ENCODE measurements around the gene SESN3.

SESN3 gene

GRCh38 chr11:95142431-95142830 is 88.6 kb downstream of the SESN3 start:
- Histone ChIP-seq H3K36me3 (ENCODE audit: control insufficient read depth, low read length) (no peaks in the 10 kb centered on the region), H3K27ac (ENCODE audit: low read depth, low read length) (no peak overlapping the region), H3K4me2 (ENCODE audit: low read length) (no peak overlapping the region)

GRCh38 chr11:95140397-95141033 is 90.5 kb downstream of the SESN3 start:
- H3K9me3 ChIP-seq (ENCODE audit: control insufficient read depth, insufficient read depth, low read length) = no peaks in the 10 kb centered on the region
- H3K4me2 ChIP-seq (ENCODE audit: low read length) = no peak overlapping the region
- peaks cover 13% of the 10 kb centered on the region for H3K4me1 ChIP-seq (ENCODE audit: control insufficient read depth, low read length)
- no peak overlapping the region for H3K4me3 ChIP-seq (ENCODE audit: low read length)
- no peaks in the 10 kb centered on the region for H4K20me1 ChIP-seq (ENCODE audit: control insufficient read depth, insufficient read depth, low read depth, low read length)
- no peak overlapping the region for H3K27ac ChIP-seq (ENCODE audit: low read depth, low read length)
- TF ChIP-seq EZH2phosphoT487 (IDR thresholded peaks at IDR 0.05; ENCODE audit: borderline replicate concordance, low read length) = no peak
- TF ChIP-seq CTCF (IDR thresholded peaks at IDR 0.05; ENCODE audit: low read depth, low read length, poor library complexity, severe bottlenecking) = no peak
- no peaks in the 10 kb centered on the region for H3K36me3 ChIP-seq (ENCODE audit: control insufficient read depth, low read length)
- H3F3A ChIP-seq (ENCODE audit: control insufficient read depth, insufficient read depth) = no peaks in the 10 kb centered on the region
- H3K79me2 ChIP-seq (ENCODE audit: control insufficient read depth, low read length) = no peaks in the 10 kb centered on the region
- no peaks in the 10 kb centered on the region for H3K27me3 ChIP-seq (ENCODE audit: control insufficient read depth, low read length)
- H3K9me2 ChIP-seq (replicated peaks; ENCODE audit: control insufficient read depth, low read length) = no peaks in the 10 kb centered on the region

More at GRCh38 chr11:95142431-95142830, 88.6 kb downstream of the SESN3 start:
- no peaks in the 10 kb centered on the region for H3K9me2 ChIP-seq (replicated peaks; ENCODE audit: control insufficient read depth, low read length)
- H3K79me2 ChIP-seq (ENCODE audit: control insufficient read depth, low read length) = no peaks in the 10 kb centered on the region
- TF ChIP-seq EZH2phosphoT487 (IDR thresholded peaks at IDR 0.05; ENCODE audit: borderline replicate concordance, low read length) = no peak
- no peak for TF ChIP-seq CTCF (IDR thresholded peaks at IDR 0.05; ENCODE audit: low read depth, low read length, poor library complexity, severe bottlenecking)
- no peak overlapping the region for H3K4me3 ChIP-seq (ENCODE audit: low read length)
- H3K9me3 ChIP-seq (ENCODE audit: control insufficient read depth, insufficient read depth, low read length) = no peaks in the 10 kb centered on the region
- no peaks in the 10 kb centered on the region for H3K27me3 ChIP-seq (ENCODE audit: control insufficient read depth, low read length)
- no peaks in the 10 kb centered on the region for H4K20me1 ChIP-seq (ENCODE audit: control insufficient read depth, insufficient read depth, low read depth, low read length)
- no peaks in the 10 kb centered on the region for H3F3A ChIP-seq (ENCODE audit: control insufficient read depth, insufficient read depth)
- H3K4me1 ChIP-seq (ENCODE audit: control insufficient read depth, low read length) = peaks cover 13% of the 10 kb centered on the region

DNA sequence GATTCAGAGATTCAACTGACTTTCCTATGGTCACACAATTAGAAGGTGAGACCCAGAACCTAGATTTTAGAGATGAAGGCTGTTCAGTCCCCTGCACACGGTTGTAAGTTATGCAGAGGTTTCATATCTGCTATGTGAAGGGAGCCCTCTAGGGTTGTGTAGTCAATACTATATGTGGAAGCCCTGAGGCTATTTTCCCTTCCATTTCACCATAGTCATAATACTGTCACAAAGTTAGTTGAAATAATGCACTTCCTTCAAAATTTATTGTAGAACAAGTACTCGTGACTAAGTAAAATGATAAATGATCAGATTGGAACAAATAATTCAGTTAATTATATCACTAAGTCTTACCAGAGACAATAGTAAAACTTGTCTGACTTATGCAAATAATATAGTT is 92.6 kb downstream of the SESN3 start:
- Histone ChIP-seq H3K36me3 (ENCODE audit: control insufficient read depth, low read length) (no peaks in the 10 kb centered on the region), H3K27me3 (ENCODE audit: control insufficient read depth, low read length) (no peaks in the 10 kb centered on the region), H3K79me2 (ENCODE audit: control insufficient read depth, low read length) (no peaks in the 10 kb centered on the region), H4K20me1 (ENCODE audit: control insufficient read depth, insufficient read depth, low read depth, low read length) (no peaks in the 10 kb centered on the region), H3K9me2 (replicated peaks; ENCODE audit: control insufficient read depth, low read length) (no peaks in the 10 kb centered on the region), H3K27ac (ENCODE audit: low read depth, low read length) (no peak overlapping the region), H3K4me2 (ENCODE audit: low read length) (no peak overlapping the region; the same call in 1 of the 2 replicates), H3F3A (ENCODE audit: control insufficient read depth, insufficient read depth) (no peaks in the 10 kb centered on the region), H3K4me3 (ENCODE audit: low read length) (no peak overlapping the region), H3K4me1 (ENCODE audit: control insufficient read depth, low read length) (peaks cover 13% of the 10 kb centered on the region), H3K9me3 (ENCODE audit: control insufficient read depth, insufficient read depth, low read length) (no peaks in the 10 kb centered on the region)
- TF ChIP-seq CTCF (IDR thresholded peaks at IDR 0.05; ENCODE audit: low read depth, low read length, poor library complexity, severe bottlenecking) (peak; percentile 61), EZH2phosphoT487 (IDR thresholded peaks at IDR 0.05; ENCODE audit: borderline replicate concordance, low read length) (no peak)

Data from DOHH2 (cell line).